Measurements from ENCODE around the gene SLC28A3.

Gene SLC28A3

GRCh38 chr9:84339962-84340361 is 596 bp downstream of the SLC28A3 start:
- DNase-seq (ENCODE audit: low read depth in 1 of 2, low spot score in 1 of 2), result no peak

GRCh38 chr9:84339503-84339902 is 1.1 kb downstream of the SLC28A3 start:
- DNase-seq (ENCODE audit: low read depth in 1 of 2, low spot score in 1 of 2), result no peak

DNA sequence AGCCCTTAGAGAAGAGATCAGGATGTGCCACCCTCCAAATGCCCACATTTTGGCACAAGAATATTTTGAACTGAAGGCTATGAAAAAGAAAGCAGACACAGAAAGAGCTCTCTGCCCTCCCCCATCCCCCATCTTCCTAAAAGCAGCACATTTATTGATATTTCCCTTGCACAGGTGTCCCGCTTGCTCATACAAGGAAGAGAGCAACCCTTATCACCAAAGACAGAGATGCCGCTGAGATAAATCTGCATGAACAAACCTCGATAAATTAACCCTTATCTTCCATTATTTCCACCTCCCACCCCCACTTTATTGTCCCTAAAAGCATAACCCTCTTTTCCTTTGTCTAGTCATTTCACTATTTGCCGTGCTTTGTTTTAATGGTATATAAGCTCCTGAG is 1.8 kb downstream of the SLC28A3 start:
- DNase-seq (ENCODE audit: low read depth in 1 of 2, low spot score in 1 of 2), result no peak

GRCh38 chr9:84337252-84337651 is 3.3 kb downstream of the SLC28A3 start:
- DNase-seq (ENCODE audit: low read depth in 1 of 2, low spot score in 1 of 2), result no peak

DNA sequence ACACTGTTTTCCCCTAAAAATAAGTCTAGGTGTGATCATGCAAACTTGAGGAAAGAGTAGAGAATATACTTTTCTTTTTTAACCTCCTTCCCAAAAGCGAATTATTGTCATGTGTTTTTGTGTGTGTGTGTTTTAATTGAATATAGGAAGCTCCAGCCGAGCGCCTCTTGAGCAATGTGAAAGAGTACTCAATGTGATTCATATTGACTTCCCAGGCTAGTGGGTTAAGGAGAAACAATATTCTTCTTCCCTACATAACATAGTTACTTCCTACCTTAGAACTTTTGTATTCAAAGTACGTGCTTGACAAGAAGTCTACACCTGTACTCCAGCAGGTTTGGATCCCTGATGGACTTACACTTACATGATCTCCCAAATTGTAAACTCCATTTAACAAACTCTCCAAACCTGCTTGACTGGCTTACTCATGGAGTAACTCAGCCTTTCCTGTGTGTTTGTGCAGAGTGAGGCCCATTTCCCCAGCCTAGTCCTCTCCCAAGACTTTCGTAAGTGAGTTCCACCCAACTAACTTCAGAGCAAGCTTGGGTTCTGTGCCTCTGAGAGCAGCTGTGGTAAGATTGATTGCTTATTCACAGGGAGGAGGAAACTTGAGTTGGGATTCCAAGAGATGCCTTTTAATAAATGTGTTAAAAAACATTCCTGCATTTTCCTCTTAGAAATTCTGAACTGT is 9.3 kb downstream of the SLC28A3 start:
- DNase-seq (ENCODE audit: low read depth in 1 of 2, low spot score in 1 of 2), result no peak

DNA sequence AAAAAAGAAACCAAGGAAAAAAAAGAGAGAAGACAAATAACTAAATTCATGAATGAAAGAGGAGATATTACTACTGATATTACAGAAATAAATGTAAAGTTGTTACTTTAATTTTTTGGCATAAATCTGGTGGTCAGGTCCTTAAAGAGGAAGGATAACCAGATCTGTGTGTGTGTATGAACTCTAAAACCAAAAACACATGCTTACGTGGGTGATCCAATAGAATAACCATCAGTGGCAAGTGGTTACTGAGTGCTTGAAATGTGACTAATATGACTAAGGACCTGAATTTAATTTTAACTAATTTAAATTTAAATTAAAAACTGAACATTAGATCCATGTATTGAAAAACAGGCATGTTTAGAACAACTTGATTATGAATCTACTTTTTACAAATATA is 10.3 kb downstream of the SLC28A3 start:
- no peak for DNase-seq (ENCODE audit: low read depth in 1 of 2, low spot score in 1 of 2)

- no peak for DNase-seq (ENCODE audit: low read depth in 1 of 2, low spot score in 1 of 2)
Measured at GRCh38 chr9:84327184-84327583, 13.4 kb downstream of the SLC28A3 start.

DNA sequence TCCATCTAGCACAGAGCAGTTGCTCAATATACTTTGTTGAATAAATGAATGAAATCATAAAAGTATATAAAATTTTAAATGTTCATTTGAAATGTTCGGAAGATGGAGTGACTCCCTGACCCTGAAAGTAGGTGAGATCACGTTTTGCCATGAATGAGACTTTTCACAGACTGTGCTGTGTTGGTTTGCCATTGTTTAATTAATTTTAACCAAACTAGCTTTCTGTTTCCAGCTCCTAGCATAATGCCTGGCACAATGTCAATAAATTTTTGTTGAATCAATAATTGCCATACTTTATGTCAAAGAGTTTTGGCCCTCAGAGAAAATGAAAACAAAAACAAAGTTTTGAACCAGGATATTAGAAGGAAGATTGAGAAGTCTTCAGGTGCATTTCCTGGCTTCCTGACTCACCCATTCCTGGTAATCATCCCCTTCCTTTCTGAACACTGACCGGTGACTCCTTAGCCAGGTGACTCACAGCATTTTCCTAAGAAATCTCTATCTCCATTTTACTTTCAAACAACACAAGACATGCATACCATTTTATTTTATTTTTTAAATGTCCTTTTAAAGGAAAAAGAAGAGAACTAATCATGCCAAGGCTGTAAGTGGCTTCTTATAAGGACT is 15.1 kb downstream of the SLC28A3 start:
- no peak for DNase-seq (ENCODE audit: low read depth in 1 of 2, low spot score in 1 of 2)

GRCh38 chr9:84324811-84325210 is 15.7 kb downstream of the SLC28A3 start:
- no peak for DNase-seq (ENCODE audit: low read depth in 1 of 2, low spot score in 1 of 2)

- DNase-seq (ENCODE audit: low read depth in 1 of 2, low spot score in 1 of 2), result no peak
Measured at GRCh38 chr9:84323858-84324257, 16.7 kb downstream of the SLC28A3 start.

DNA sequence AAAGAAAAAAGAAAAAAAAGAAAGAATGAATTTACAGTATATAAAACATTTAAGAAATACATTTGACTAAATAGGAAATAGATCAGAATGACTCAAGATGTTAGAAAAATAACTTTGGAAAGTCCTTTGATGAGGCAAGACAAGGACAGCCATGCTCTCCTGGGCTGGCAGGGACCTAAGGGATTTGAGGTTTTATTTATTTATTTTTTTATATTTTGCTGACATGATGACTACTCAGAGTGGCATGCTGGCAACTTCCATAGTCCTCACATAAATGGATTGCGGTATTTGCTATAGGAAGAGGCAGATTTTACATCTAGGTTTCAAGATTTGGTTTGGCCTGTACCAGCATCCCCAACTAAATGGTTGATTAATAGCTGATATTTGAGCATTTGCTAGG is 17.7 kb downstream of the SLC28A3 start:
- no peak for DNase-seq (ENCODE audit: low read depth in 1 of 2, low spot score in 1 of 2)

DNA sequence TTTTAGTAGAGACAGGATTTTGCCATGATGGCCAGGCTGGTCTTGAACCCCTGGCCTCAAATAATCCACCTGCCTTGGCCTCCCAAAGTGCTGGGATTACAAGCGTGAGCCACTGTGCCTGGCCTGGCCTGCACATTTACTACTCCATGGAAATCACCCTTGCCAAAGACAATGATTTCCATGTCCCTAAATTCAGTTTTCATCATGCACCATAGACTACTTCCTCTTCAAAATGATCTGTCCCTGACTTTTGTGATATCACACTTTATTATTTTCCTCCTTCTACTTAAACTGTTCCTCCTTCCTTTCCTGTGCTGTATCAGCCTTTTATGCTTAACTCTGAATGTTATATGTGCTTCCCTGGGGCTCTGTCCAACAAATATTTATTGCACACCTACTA is 20.3 kb downstream of the SLC28A3 start:
- DNase-seq (ENCODE audit: low read depth in 1 of 2, low spot score in 1 of 2), result no peak

DNA sequence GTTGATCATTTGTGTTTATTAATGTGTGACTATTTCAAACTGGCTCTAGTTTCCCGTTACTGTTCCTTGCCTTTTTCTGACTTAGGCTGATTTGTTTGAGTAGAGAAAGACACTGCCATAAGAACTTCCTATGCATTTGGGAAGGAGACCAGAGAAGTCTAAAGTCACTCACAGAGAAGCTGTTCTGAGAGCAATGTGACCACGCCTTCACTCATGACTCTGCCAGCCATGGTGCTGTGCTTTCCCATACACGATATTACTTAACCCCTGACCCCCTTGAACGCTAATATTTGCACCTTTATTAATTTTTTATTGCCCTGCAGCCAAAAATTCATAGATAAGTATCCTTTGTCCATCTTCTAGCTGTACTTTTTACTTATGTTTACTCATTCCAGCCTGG is 20.9 kb downstream of the SLC28A3 start:
- no peak for DNase-seq (ENCODE audit: low read depth in 1 of 2, low spot score in 1 of 2)

DNA sequence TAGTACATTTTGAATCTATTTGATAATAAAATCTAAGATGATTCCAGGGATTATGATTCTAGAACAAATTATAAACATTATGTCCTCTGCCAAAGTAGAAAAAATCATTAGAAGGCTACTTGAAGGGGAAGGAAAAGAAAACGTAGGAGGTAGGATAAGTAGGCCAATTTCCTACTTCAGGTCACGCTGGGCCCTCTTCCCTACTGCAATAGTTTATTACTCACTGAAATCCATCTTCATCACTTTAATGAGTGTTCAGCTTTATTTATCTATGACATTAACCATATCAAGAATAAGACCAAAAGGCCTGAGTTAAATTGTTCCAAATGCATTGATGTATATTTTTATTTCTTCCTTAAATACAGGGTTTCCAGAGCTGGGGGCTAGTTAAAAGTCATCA is 21.6 kb downstream of the SLC28A3 start:
- DNase-seq (ENCODE audit: low read depth in 1 of 2, low spot score in 1 of 2), result no peak

GRCh38 chr9:84317563-84317962 is 23.0 kb downstream of the SLC28A3 start:
- DNase-seq (ENCODE audit: low read depth in 1 of 2, low spot score in 1 of 2), result no peak

GRCh38 chr9:84315278-84315877 is 25.2 kb downstream of the SLC28A3 start:
- DNase-seq (ENCODE audit: low read depth in 1 of 2, low spot score in 1 of 2), result peak in 1 of 2 donors; percentile 21

DNA sequence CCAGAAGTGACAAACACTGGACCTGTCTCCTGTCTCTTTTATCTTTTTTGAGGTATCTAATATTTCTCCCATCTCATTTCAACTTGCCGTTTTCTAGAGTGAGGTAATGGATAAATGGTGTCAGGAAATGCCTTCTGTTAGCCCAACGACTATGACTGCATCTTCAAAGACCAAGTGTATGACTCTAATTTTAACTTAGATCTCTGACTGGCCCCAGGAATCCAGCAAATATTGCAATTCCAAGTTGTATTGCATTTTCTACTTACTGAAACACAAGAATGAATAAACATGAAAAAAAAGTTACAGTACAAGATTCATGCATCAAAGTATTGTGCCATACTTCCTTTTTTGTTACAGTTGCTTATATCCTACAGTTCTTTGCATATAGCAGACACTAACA is 26.3 kb downstream of the SLC28A3 start:
- DNase-seq (ENCODE audit: low read depth in 1 of 2, low spot score in 1 of 2), result no peak

DNA sequence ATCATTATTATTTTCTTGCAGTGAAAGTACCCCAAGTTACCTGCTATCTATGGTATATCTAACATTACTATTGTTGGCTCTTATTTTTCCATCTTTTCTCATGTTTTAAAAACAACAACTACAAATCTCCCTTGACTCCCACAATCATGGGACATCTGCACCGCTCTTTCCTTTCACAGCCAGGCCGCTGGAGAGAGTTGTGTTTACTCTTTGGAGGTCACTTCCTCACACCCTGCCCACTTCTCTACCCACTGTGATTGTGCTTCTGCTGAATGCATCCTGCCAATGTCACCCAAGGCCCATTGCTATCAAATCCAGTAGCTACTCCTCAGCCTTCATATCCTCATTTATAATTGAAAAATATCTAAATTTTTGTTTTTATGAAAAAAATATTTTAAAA is 29.7 kb downstream of the SLC28A3 start:
- DNase-seq (ENCODE audit: low read depth in 1 of 2, low spot score in 1 of 2), result no peak

- DNase-seq (ENCODE audit: low read depth in 1 of 2, low spot score in 1 of 2), result no peak
Measured at GRCh38 chr9:84305497-84306131, 34.9 kb downstream of the SLC28A3 start.

DNA sequence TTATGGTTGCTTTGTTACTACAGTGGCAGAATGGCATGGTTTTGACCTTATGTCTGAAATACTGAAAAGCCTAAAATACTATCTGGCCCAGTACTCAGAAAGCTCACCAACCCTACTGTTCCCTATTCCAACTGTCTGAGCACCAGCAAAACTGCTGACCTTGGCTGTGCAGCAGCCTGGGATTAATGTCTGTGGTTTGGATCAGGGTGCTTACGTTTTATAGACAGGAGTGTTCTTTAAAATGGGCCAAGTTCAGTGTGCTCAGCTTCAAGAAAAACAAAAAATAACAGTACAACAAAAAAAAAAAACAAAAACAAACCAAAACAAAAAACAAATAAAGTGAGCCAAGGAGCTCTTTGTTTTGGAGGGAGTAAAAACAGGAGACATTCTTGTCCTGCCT is 36.4 kb downstream of the SLC28A3 start:
- DNase-seq (ENCODE audit: low read depth in 1 of 2, low spot score in 1 of 2), result no peak

DNA sequence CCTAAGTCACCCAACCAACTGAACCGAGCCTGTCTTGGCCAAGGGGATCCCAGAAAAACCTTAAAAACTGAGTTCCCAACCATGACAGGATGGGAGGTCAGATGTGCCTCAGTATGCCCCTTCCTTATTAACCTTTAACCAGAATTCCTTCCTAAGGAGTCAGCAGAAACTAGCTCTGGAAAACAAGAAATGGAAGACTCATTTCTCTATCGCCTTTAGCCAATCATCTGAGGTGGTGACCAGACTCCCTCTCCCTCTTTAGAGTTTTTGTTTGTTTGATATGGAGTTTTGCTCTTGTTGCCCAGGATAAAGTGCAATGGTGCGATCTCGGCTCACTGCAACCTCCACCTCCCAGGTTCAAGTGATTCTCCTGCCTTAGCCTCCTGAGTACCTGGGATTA is 37.5 kb downstream of the SLC28A3 start:
- DNase-seq (ENCODE audit: low read depth in 1 of 2, low spot score in 1 of 2), result no peak

DNA sequence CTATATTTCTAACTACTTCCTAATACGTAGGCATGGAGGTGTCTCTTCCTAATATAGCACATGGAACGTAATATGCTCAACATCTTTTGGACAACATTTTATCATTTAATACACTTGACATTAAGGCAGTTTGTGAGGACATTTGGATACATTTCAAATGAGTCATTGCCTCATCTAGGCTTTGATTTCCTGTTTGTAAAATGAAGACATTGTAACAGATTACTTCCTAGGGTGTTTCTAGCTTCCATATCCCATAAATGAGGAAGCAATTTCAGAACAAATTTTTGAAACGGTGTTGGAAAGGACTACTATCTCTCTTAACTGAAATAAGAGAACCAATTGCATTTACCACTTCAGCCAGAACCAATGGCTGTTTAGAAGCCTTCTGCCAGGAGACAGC is 38.7 kb downstream of the SLC28A3 start:
- DNase-seq (ENCODE audit: low read depth in 1 of 2, low spot score in 1 of 2), result no peak

Measured in activated T-helper 1 cell treated with anti-CD3 and anti-CD28 coated beads, Interleukin-2, amount 50 U/mL, for 16 hours (primary cell).